K562 treated with DMSO at 1 percent for 48 hours (cell line): ENCODE data around the gene ASB18. TPM values are rescaled to one million over a fixed set of nuclear protein-coding genes. Genes with fewer than 3 reads are reported as not detected.

Experiments
- total RNA-seq: library from RNA; unstranded; fragments of 300-600 nt; gene quantifications from 2 replicates; pipeline ENCODE4 v1.2.3, GENCODE V29; 2022; ENCODE audit warnings: low replicate concordance; ENCODE audit errors: extremely low read depth

Gene ASB18
- not detected in 2 replicates for total RNA-seq

GRCh38 chr2:236264256-236264655, at the start of gene ASB18:
ASB18 (minus strand) TSS chr2:236264406; CDS start chr2:236264345, 61 bp downstream.

DNA sequence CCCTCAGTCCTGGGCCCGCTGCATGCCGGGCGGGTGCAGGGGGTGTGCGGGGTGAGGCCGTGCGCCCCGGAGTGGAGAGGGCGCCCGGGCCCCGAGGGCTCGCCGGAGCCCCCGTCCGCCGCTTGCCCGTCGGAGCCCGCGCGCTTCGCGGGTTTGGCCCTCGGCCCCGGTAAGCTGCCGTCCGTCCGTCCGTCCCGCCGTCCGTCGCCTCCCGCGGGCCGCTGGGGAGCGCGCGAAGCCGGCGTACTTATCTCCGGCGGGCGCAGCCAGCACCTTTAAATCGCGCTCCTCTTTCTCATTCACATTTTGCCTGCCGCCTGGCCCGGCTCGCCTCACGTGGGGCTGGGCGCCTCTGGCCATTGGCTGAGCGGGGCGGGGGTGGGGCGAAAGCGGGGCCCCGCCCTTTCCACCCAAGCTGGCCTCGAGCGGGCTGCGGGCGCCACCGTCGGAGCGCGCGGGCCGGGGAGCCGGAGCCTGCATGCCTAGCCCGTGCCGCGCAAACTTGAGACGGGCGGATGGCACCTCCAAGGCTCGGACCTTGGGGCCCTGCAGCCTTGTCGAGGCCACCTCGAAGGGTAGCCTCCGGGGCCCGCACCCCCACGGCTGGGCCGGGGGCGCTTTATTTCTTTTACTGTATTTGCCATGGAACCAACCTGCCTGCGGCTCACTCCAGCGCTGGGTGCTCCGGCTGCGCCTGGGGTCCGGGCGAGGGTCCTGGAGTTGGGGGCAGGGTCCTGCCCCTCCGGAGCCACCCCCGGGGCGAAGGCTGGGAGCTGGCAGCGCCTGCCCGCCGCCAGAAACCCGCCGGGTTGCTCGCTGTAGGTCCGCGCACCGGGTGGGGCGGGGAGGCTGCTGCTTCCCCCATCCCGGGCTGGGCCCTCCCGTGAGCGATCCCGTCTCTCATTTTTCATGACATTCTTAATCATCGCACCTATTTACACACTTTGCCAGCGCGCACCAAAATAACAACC, 95.8 kb downstream of the ASB18 start, which contains the start of gene GBX2:
Gene GBX2 (minus strand): TSS at position 277 of the 971 bp plus-strand sequence. CDS start 415 bp downstream, outside the sequence.

Other genes starting within 250 kb of the ASB18 start
- not detected in 2 replicates for gene GBX2, start 96.0 kb downstream of the ASB18 start, total RNA-seq